ENCODE measurements around the gene TRIO. TPM values are rescaled to one million over a fixed set of nuclear protein-coding genes. Genes with fewer than 3 reads are reported as not detected.

TRIO gene
- total RNA-seq, 1 experiment from 2014 or later: 88.8 TPM

GRCh38 chr5:14376789-14377188 lies 233.6 kb downstream of the TRIO start:
- POLR2A ChIA-PET: no interaction called here
- CTCF ChIA-PET: no interaction called here
- TF ChIP-seq JAZF1 (CRISPR knock-in tag; IDR thresholded peaks at IDR 0.05) (no peak), TP53 (CRISPR knock-in tag; IDR thresholded peaks at IDR 0.05) (no peak), FOXK1 (CRISPR knock-in tag; IDR thresholded peaks at IDR 0.05) (no peak), ATF6 (CRISPR knock-in tag; IDR thresholded peaks at IDR 0.05) (no peak), CREM (CRISPR knock-in tag; IDR thresholded peaks at IDR 0.05) (no peak)
- DNase-seq (ENCODE audit: low spot score) (no peak), ATAC-seq (no peak)
- H3K27ac Mint-ChIP-seq: no peak overlapping the region
- H3K36me3 Mint-ChIP-seq: peaks cover 38% of the 10 kb centered on the region
- no peaks in the 10 kb centered on the region for H3K27me3 Mint-ChIP-seq (ENCODE audit: low read depth)
- H3K4me1 Mint-ChIP-seq: peaks cover 37% of the 10 kb centered on the region
- H3K4me3 Mint-ChIP-seq: no peak overlapping the region
- no peaks in the 10 kb centered on the region for H3K9me3 Mint-ChIP-seq

GRCh38 chr5:14379739-14380497 lies 236.8 kb downstream of the TRIO start:
- DNase-seq (ENCODE audit: low spot score) (peak; percentile 82), ATAC-seq (peak; percentile 96)
- Mint-ChIP-seq H3K4me1 (peaks cover 23% of the 10 kb centered on the region), H3K9me3 (no peaks in the 10 kb centered on the region), H3K4me3 (peak overlapping the region; percentile 47), H3K27me3 (ENCODE audit: low read depth) (no peaks in the 10 kb centered on the region), H3K27ac (peak overlapping the region; percentile 93), H3K36me3 (peaks cover 33% of the 10 kb centered on the region)
- ChIA-PET POLR2A (no interaction called here), CTCF (no interaction called here)
- TF ChIP-seq TEAD4 (CRISPR knock-in tag; IDR thresholded peaks at IDR 0.05) (no peak), SMAD3 (CRISPR knock-in tag; IDR thresholded peaks at IDR 0.05; ENCODE audit: borderline replicate concordance) (no peak), ATF1 (CRISPR knock-in tag; IDR thresholded peaks at IDR 0.05) (no peak)

- no peak overlapping the region for H3K4me3 Mint-ChIP-seq
- CTCF ChIA-PET: no interaction called here
- no peak for ATAC-seq
These were observed 237.6 kb downstream of the TRIO start for GRCh38 chr5:14380712-14381111.

More at GRCh38 chr5:14380712-14381111, 237.6 kb downstream of the TRIO start:
- Mint-ChIP-seq H3K27me3 (ENCODE audit: low read depth) (no peaks in the 10 kb centered on the region), H3K36me3 (peaks cover 33% of the 10 kb centered on the region), H3K27ac (0 out of 2 replicates have a peak overlapping the region, but pooled peaks have one; percentile 14), H3K4me1 (peaks cover 28% of the 10 kb centered on the region), H3K9me3 (no peaks in the 10 kb centered on the region)
- POLR2A ChIA-PET: no interaction called here
- TF ChIP-seq E2F5 (CRISPR knock-in tag; IDR thresholded peaks at IDR 0.05): no peak
- TF ChIP-seq E2F1 (CRISPR knock-in tag; IDR thresholded peaks at IDR 0.05): no peak
- no peak for TF ChIP-seq ZNF425 (CRISPR knock-in tag; conservative IDR thresholded peaks at IDR 0.05)
- TF ChIP-seq ZBTB21 (CRISPR knock-in tag; IDR thresholded peaks at IDR 0.05; ENCODE audit: borderline replicate concordance): no peak
- TF ChIP-seq TP53 (CRISPR knock-in tag; IDR thresholded peaks at IDR 0.05): no peak
- TF ChIP-seq EMX1 (CRISPR knock-in tag; IDR thresholded peaks at IDR 0.05): no peak
- TF ChIP-seq GTF2I (CRISPR knock-in tag; conservative IDR thresholded peaks at IDR 0.05): no peak
- TF ChIP-seq PRDM15 (CRISPR knock-in tag; IDR thresholded peaks at IDR 0.05): no peak
- DNase-seq (ENCODE audit: low spot score): no peak
